ENCODE measurements around the gene GRXCR1.

Gene GRXCR1

DNA sequence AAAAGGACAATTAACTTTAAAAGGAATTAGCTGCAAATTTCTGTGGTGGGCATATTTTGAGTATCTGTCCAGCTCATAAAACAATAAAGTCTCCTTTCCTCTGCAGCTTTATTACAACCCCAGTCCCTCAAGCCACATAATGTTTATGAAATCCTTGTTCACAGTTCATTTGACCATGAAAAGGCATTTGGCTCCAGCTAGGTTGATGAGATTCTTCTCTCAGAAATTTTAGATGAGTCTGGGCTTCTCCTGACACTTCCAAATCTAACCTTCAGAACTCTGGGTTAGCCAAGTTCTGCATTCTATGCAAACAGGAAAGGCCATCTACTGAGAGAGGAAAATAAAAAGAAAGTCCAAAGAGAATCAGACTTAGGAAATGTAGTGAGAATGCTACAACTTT, 156.8 kb downstream of the GRXCR1 start:
- Histone ChIP-seq H3K4me1 (ENCODE audit: low read depth, poor library complexity, severe bottlenecking) (no peaks in the 10 kb centered on the region), H3K27ac (no peak overlapping the region), H2AFZ (ENCODE audit: low read depth) (no peak overlapping the region), H3K79me2 (ENCODE audit: insufficient read depth, low read depth) (no peaks in the 10 kb centered on the region), H4K20me1 (ENCODE audit: insufficient read depth) (no peaks in the 10 kb centered on the region), H3K36me3 (ENCODE audit: insufficient read depth) (no peaks in the 10 kb centered on the region), H3K9ac (no peak overlapping the region), H3K4me3 (IDR thresholded peaks at IDR 0.05; ENCODE audit: insufficient read depth, low read depth, low read length) (no peak overlapping the region), H3K27me3 (ENCODE audit: insufficient read depth, low read depth) (no peaks in the 10 kb centered on the region), H3K4me2 (no peak overlapping the region)
- TF ChIP-seq, protein P1, sequence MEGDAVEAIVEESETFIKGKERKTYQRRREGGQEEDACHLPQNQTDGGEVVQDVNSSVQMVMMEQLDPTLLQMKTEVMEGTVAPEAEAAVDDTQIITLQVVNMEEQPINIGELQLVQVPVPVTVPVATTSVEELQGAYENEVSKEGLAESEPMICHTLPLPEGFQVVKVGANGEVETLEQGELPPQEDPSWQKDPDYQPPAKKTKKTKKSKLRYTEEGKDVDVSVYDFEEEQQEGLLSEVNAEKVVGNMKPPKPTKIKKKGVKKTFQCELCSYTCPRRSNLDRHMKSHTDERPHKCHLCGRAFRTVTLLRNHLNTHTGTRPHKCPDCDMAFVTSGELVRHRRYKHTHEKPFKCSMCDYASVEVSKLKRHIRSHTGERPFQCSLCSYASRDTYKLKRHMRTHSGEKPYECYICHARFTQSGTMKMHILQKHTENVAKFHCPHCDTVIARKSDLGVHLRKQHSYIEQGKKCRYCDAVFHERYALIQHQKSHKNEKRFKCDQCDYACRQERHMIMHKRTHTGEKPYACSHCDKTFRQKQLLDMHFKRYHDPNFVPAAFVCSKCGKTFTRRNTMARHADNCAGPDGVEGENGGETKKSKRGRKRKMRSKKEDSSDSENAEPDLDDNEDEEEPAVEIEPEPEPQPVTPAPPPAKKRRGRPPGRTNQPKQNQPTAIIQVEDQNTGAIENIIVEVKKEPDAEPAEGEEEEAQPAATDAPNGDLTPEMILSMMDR (conservative IDR thresholded peaks at IDR 0.05; ENCODE audit: low read depth, low read length) = no peak

DNA sequence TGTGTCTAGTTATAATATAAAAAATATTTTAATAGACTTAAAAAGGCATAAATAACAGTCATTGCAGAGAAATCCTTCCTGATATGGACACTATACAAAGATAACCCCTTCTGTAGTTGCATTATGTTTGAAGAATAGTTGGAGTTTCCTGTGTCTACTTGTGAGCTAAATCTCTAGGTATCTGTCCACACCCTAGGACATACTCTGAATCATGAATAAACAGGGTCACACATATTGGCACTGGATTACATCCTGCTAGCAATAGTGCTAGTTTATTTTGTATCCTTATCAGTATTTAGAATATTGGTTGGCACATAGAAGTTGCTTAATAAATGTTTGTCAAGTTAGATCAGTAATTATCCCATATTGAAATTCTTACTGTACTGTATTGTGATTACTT, 173.9 kb downstream of the GRXCR1 start:
- H3K27ac ChIP-seq = no peak overlapping the region
- H3K4me1 ChIP-seq (ENCODE audit: low read depth, poor library complexity, severe bottlenecking) = no peaks in the 10 kb centered on the region
- H3K4me3 ChIP-seq (IDR thresholded peaks at IDR 0.05; ENCODE audit: insufficient read depth, low read depth, low read length) = no peak overlapping the region
- no peak overlapping the region for H3K9ac ChIP-seq
- H3K4me2 ChIP-seq = no peak overlapping the region
- TF ChIP-seq, protein P1 (conservative IDR thresholded peaks at IDR 0.05; ENCODE audit: low read depth, low read length) = no peak
- no peak overlapping the region for H2AFZ ChIP-seq (ENCODE audit: low read depth)
- no peaks in the 10 kb centered on the region for H3K27me3 ChIP-seq (ENCODE audit: insufficient read depth, low read depth)
- no peaks in the 10 kb centered on the region for H4K20me1 ChIP-seq (ENCODE audit: insufficient read depth)
- no peaks in the 10 kb centered on the region for H3K79me2 ChIP-seq (ENCODE audit: insufficient read depth, low read depth)
- H3K36me3 ChIP-seq (ENCODE audit: insufficient read depth) = no peaks in the 10 kb centered on the region

DNA sequence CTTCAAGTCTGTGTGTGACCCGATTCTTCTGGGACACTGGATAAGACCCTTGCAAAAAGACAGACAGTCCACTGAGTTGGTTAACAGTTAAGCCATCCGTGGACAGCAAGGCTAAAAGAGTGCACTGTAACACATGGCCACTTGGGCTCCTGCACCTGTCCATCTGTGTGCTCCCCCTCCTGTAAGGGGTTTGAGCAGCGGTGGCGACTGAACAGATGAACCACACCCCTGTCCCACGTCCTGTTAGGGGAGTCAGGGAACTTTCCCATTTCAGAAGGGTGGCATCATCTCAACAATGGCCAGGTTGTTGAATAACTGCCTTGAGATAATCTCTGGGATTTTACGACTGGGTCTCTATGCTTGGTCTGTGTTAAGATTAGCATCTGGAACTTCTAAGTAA, 178.6 kb downstream of the GRXCR1 start:
- H3K4me2 ChIP-seq = no peak overlapping the region
- H2AFZ ChIP-seq (ENCODE audit: low read depth) = no peak overlapping the region
- no peak overlapping the region for H3K4me3 ChIP-seq (IDR thresholded peaks at IDR 0.05; ENCODE audit: insufficient read depth, low read depth, low read length)
- no peak overlapping the region for H3K27ac ChIP-seq
- TF ChIP-seq, protein P1 (conservative IDR thresholded peaks at IDR 0.05; ENCODE audit: low read depth, low read length) = no peak
- no peaks in the 10 kb centered on the region for H3K27me3 ChIP-seq (ENCODE audit: insufficient read depth, low read depth)
- H3K4me1 ChIP-seq (ENCODE audit: low read depth, poor library complexity, severe bottlenecking) = no peaks in the 10 kb centered on the region
- no peaks in the 10 kb centered on the region for H4K20me1 ChIP-seq (ENCODE audit: insufficient read depth)
- H3K36me3 ChIP-seq (ENCODE audit: insufficient read depth) = no peaks in the 10 kb centered on the region
- no peaks in the 10 kb centered on the region for H3K79me2 ChIP-seq (ENCODE audit: insufficient read depth, low read depth)
- H3K9ac ChIP-seq = no peak overlapping the region
